ENCODE measurements around the gene GDF15. TPM values are rescaled to one million over a fixed set of nuclear protein-coding genes. Genes with fewer than 3 reads are reported as not detected.

Gene GDF15
- polyA plus RNA-seq, 1 donor (not counting 4 experiments of a cell fraction or from before 2014, with no cell fraction given), result 0.31 TPM

DNA sequence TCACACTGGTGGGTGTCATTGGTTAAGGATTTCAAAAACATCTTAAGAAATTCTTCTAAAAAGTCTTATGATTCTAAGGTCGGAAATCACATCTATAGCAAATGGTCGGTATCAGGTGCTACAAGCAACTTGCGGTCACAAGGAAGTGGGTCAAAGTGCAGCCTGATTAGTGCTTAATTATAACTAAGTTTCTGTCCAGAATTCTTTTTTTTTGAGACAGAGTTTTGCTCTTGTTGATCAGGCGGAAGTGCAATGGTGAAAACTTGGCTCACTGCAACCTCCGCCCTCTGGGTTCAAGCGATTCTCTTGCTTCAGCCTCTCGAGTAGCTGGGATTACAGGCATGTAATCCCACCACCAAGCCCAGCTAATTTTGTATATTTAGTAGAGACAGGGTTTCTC lies 1.2 kb upstream of the GDF15 start:
- dilution Hi-C loops (cut with MboI; ENCODE audit: extremely low pct_ligation_motif_present, low sequenced_read_pairs), result no loop called here
- Histone ChIP-seq H3K4me1 (ENCODE audit: control insufficient read depth, extremely low read depth, insufficient read depth, low read length) (peaks cover 25% of the 10 kb centered on the region), H3K4me2 (ENCODE audit: control insufficient read depth, extremely low read depth, insufficient read depth, low read depth, low read length) (no peak overlapping the region), H3K36me3 (ENCODE audit: control insufficient read depth in 2 of 2, extremely low read depth in 1 of 2, insufficient read depth in 2 of 2, low read length in 2 of 2) (no peaks in the 10 kb centered on the region), H3K27ac (ENCODE audit: control insufficient read depth, insufficient read depth, low read length) (no peak overlapping the region), H3K79me2 (ENCODE audit: control insufficient read depth, insufficient read depth, low read length) (no peaks in the 10 kb centered on the region), H3K4me3 (ENCODE audit: control insufficient read depth in 2 of 3, extremely low read depth in 1 of 3, insufficient read depth in 2 of 3, low read depth in 1 of 3, low read length in 3 of 3) (no peak overlapping the region), H2AFZ (ENCODE audit: control insufficient read depth, low read length) (no peak overlapping the region), H4K20me1 (ENCODE audit: control insufficient read depth, extremely low read depth, insufficient read depth, low read length) (no peaks in the 10 kb centered on the region), H3K9ac (ENCODE audit: control insufficient read depth, extremely low read depth, insufficient read depth, low read length) (no peak overlapping the region), H3K27me3 (ENCODE audit: control insufficient read depth, extremely low read depth, insufficient read depth, low read length) (peaks cover 16% of the 10 kb centered on the region), H3K9me1 (ENCODE audit: control insufficient read depth, extremely low read depth, insufficient read depth, low read length) (no peaks in the 10 kb centered on the region), H3K9me3 (ENCODE audit: control insufficient read depth, low read depth, low read length) (no peaks in the 10 kb centered on the region)
- FAIRE-seq, result no peak
- no peak for DNase-seq (ENCODE audit: low read depth, low spot score)
- TF ChIP-seq, protein P1, sequence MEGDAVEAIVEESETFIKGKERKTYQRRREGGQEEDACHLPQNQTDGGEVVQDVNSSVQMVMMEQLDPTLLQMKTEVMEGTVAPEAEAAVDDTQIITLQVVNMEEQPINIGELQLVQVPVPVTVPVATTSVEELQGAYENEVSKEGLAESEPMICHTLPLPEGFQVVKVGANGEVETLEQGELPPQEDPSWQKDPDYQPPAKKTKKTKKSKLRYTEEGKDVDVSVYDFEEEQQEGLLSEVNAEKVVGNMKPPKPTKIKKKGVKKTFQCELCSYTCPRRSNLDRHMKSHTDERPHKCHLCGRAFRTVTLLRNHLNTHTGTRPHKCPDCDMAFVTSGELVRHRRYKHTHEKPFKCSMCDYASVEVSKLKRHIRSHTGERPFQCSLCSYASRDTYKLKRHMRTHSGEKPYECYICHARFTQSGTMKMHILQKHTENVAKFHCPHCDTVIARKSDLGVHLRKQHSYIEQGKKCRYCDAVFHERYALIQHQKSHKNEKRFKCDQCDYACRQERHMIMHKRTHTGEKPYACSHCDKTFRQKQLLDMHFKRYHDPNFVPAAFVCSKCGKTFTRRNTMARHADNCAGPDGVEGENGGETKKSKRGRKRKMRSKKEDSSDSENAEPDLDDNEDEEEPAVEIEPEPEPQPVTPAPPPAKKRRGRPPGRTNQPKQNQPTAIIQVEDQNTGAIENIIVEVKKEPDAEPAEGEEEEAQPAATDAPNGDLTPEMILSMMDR (optimal IDR thresholded peaks at IDR 0.05 in 1 of 3, IDR thresholded peaks at IDR 0.05 in 1 of 3, conservative IDR thresholded peaks at IDR 0.05 in 1 of 3; ENCODE audit: extremely low read depth in 1 of 3, insufficient read depth in 2 of 3, low read length in 3 of 3), result no peak
- no peak for TF ChIP-seq EZH2 (IDR thresholded peaks at IDR 0.05; ENCODE audit: low read length)

DNA sequence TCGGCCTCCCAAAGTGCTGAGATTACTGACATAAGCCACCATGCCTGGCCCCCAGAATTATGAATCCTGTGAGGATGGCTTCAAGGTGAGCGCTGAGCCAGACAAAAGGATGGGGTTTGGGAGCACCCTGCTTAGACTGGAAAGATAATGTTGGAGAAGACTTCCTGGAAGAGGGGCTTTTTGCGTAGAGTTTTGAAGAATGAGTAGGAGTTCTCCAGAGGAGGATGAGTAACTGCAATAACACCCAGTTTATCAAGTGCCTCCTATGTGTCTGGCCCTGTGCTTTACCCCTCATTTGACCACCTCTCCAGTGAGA lies 641 bp upstream of the GDF15 start:
- dilution Hi-C loops (cut with MboI; ENCODE audit: extremely low pct_ligation_motif_present, low sequenced_read_pairs), result no loop called here
- FAIRE-seq (no peak), DNase-seq (ENCODE audit: low read depth, low spot score) (no peak)
- Histone ChIP-seq H3K27me3 (ENCODE audit: control insufficient read depth, extremely low read depth, insufficient read depth, low read length) (peaks cover 16% of the 10 kb centered on the region), H3K9me3 (ENCODE audit: control insufficient read depth, low read depth, low read length) (no peaks in the 10 kb centered on the region), H3K9me1 (ENCODE audit: control insufficient read depth, extremely low read depth, insufficient read depth, low read length) (no peaks in the 10 kb centered on the region), H2AFZ (ENCODE audit: control insufficient read depth, low read length) (no peak overlapping the region), H3K4me3 (ENCODE audit: control insufficient read depth in 2 of 3, extremely low read depth in 1 of 3, insufficient read depth in 2 of 3, low read depth in 1 of 3, low read length in 3 of 3) (peak overlapping the region in 1 of 3 experiments; percentile 8), H3K27ac (ENCODE audit: control insufficient read depth, insufficient read depth, low read length) (no peak overlapping the region), H3K4me2 (ENCODE audit: control insufficient read depth, extremely low read depth, insufficient read depth, low read depth, low read length) (no peak overlapping the region), H4K20me1 (ENCODE audit: control insufficient read depth, extremely low read depth, insufficient read depth, low read length) (no peaks in the 10 kb centered on the region), H3K36me3 (ENCODE audit: control insufficient read depth in 2 of 2, extremely low read depth in 1 of 2, insufficient read depth in 2 of 2, low read length in 2 of 2) (no peaks in the 10 kb centered on the region), H3K79me2 (ENCODE audit: control insufficient read depth, insufficient read depth, low read length) (no peaks in the 10 kb centered on the region), H3K9ac (ENCODE audit: control insufficient read depth, extremely low read depth, insufficient read depth, low read length) (no peak overlapping the region), H3K4me1 (ENCODE audit: control insufficient read depth, extremely low read depth, insufficient read depth, low read length) (peaks cover 20% of the 10 kb centered on the region)
- TF ChIP-seq, protein P1 (optimal IDR thresholded peaks at IDR 0.05 in 1 of 3, IDR thresholded peaks at IDR 0.05 in 1 of 3, conservative IDR thresholded peaks at IDR 0.05 in 1 of 3; ENCODE audit: extremely low read depth in 1 of 3, insufficient read depth in 2 of 3, low read length in 3 of 3), result no peak
- no peak for TF ChIP-seq EZH2 (IDR thresholded peaks at IDR 0.05; ENCODE audit: low read length)

All from keratinocyte (primary cell).